ENCODE results near the gene MTMR2. TPM values are rescaled to one million over a fixed set of nuclear protein-coding genes. Genes with fewer than 3 reads are reported as not detected.

The MTMR2 gene
- total and polyA plus RNA-seq, 2 donors (not counting 3 experiments of a cell fraction or from before 2014, with no cell fraction given), result 19.5 to 49.5 TPM

- no peak for DNase-seq (ENCODE audit: low read depth, low spot score)
- TF ChIP-seq GATA2 (IDR thresholded peaks at IDR 0.05; ENCODE audit: insufficient read depth, insufficient read length, low read depth, low read length) (no peak), EZH2 (IDR thresholded peaks at IDR 0.05; ENCODE audit: borderline replicate concordance, low read depth, low read length, severe bottlenecking) (no peak), JUN (IDR thresholded peaks at IDR 0.05; ENCODE audit: borderline replicate concordance, insufficient read depth, insufficient read length, low read depth) (no peak), POLR2AphosphoS5 (IDR thresholded peaks at IDR 0.05; ENCODE audit: insufficient read depth, low read depth, low read length) (no peak), FOS (IDR thresholded peaks at IDR 0.05; ENCODE audit: borderline replicate concordance, insufficient read depth, low read length) (no peak), MAX (IDR thresholded peaks at IDR 0.05; ENCODE audit: insufficient read depth, insufficient read length) (no peak)
- Histone ChIP-seq H3K9ac (replicated peaks; ENCODE audit: extremely low read depth, insufficient read depth, low read length) (no peak overlapping the region), H3K4me1 (ENCODE audit: control insufficient read depth, extremely low read depth, insufficient read depth, low read length) (peaks cover 9% of the 10 kb centered on the region), H3K9me1 (replicated peaks; ENCODE audit: control insufficient read depth, extremely low read depth, insufficient read depth, low read length) (no peaks in the 10 kb centered on the region), H2AFZ (ENCODE audit: low read depth, low read length) (no peak overlapping the region), H3K4me2 (ENCODE audit: insufficient read depth, low read length) (no peak overlapping the region), H3K27me3 (ENCODE audit: control insufficient read depth in 2 of 2, insufficient read depth in 2 of 2, low read length in 2 of 2) (no peaks in the 10 kb centered on the region), H3K9me3 (replicated peaks; ENCODE audit: control insufficient read depth, insufficient read depth, low read length) (no peaks in the 10 kb centered on the region), H3K27ac (ENCODE audit: insufficient read depth, low read depth, low read length) (no peak overlapping the region), H4K20me1 (replicated peaks; ENCODE audit: control insufficient read depth, extremely low read depth, insufficient read depth, low read length) (no peaks in the 10 kb centered on the region), H3K4me3 (replicated peaks in 1 of 3; ENCODE audit: insufficient read depth in 1 of 3, low read depth in 1 of 3, low read length in 3 of 3) (no peak overlapping the region), H3K79me2 (ENCODE audit: control insufficient read depth, insufficient read depth, low read length) (no peaks in the 10 kb centered on the region), H3K36me3 (ENCODE audit: control insufficient read depth in 2 of 2, extremely low read depth in 1 of 2, insufficient read depth in 2 of 2, low read length in 2 of 2) (no peaks in the 10 kb centered on the region)
- no peak for FAIRE-seq
- dilution Hi-C loops (cut with MboI; ENCODE audit: extremely low pct_ligation_motif_present, low sequenced_read_pairs) (no loop called here), intact Hi-C loops (cut with micrococcal nuclease) (no loop called here)
- POLR2A ChIA-PET, result no interaction called here
- no TSS peak for BruUV-seq (replicated peaks)
- CTCF ChIA-PET, result interaction anchor here (1.0 to 4.4 kb wide), 3 partner anchors 136 to 422 kb away, joined by 3 to 25 read pairs (median 4); partner anchors contain the start of gene MAML2
These were observed 48.2 kb upstream of the MTMR2 start for GRCh38 chr11:95972060-95972459.

- H3K9me3 ChIP-seq (replicated peaks; ENCODE audit: control insufficient read depth, insufficient read depth, low read length), result no peaks in the 10 kb centered on the region
- H3K27me3 ChIP-seq (ENCODE audit: control insufficient read depth in 2 of 2, insufficient read depth in 2 of 2, low read length in 2 of 2), result no peaks in the 10 kb centered on the region
- no peaks in the 10 kb centered on the region for H3K4me1 ChIP-seq (ENCODE audit: control insufficient read depth, extremely low read depth, insufficient read depth, low read length)
- H3K36me3 ChIP-seq (ENCODE audit: control insufficient read depth in 2 of 2, extremely low read depth in 1 of 2, insufficient read depth in 2 of 2, low read length in 2 of 2), result no peaks in the 10 kb centered on the region
- H2AFZ ChIP-seq (ENCODE audit: low read depth, low read length), result no peak overlapping the region
- H4K20me1 ChIP-seq (replicated peaks; ENCODE audit: control insufficient read depth, extremely low read depth, insufficient read depth, low read length), result no peaks in the 10 kb centered on the region
- ChIA-PET CTCF (interaction anchor here (0.6 to 4.4 kb wide), 12 partner anchors 12 to 425 kb away, joined by 3 to 33 read pairs (median 4); partner anchors contain the start of gene MAML2), POLR2A (no interaction called here)
- no peak overlapping the region for H3K9ac ChIP-seq (replicated peaks; ENCODE audit: extremely low read depth, insufficient read depth, low read length)
- H3K27ac ChIP-seq (ENCODE audit: insufficient read depth, low read depth, low read length), result no peak overlapping the region
- FAIRE-seq, result no peak
- TF ChIP-seq MAX (IDR thresholded peaks at IDR 0.05; ENCODE audit: insufficient read depth, insufficient read length) (no peak), POLR2A (IDR thresholded peaks at IDR 0.05; ENCODE audit: low read depth, low read length) (no peak), MYC (IDR thresholded peaks at IDR 0.05; ENCODE audit: low read depth, low read length) (no peak), GATA2 (IDR thresholded peaks at IDR 0.05; ENCODE audit: insufficient read depth, insufficient read length, low read depth, low read length) (no peak), CTCF (IDR thresholded peaks at IDR 0.05; ENCODE audit: extremely low read depth in 1 of 2, insufficient read depth in 1 of 2, low read depth in 1 of 2, low read length in 2 of 2) (peak; percentile 16 to 23)
- intact Hi-C loops (cut with micrococcal nuclease), result loop anchor here (1.0 to 2.0 kb wide), 2 partner anchors 118 to 132 kb away; no protein-coding TSS in a partner anchor
- H3K4me2 ChIP-seq (ENCODE audit: insufficient read depth, low read length), result no peak overlapping the region
- dilution Hi-C loops (cut with MboI; ENCODE audit: extremely low pct_ligation_motif_present, low sequenced_read_pairs), result no loop called here
- no peak overlapping the region for H3K4me3 ChIP-seq (replicated peaks in 1 of 3; ENCODE audit: insufficient read depth in 1 of 3, low read depth in 1 of 3, low read length in 3 of 3)
- no peaks in the 10 kb centered on the region for H3K79me2 ChIP-seq (ENCODE audit: control insufficient read depth, insufficient read depth, low read length)
- H3K9me1 ChIP-seq (replicated peaks; ENCODE audit: control insufficient read depth, extremely low read depth, insufficient read depth, low read length), result no peaks in the 10 kb centered on the region
- BruUV-seq (replicated peaks), result no TSS peak
- peak; percentile 13 for DNase-seq (ENCODE audit: low read depth, low spot score)
These were observed 44.7 kb upstream of the MTMR2 start for GRCh38 chr11:95968585-95968984.

Measured in endothelial cell of umbilical vein (primary cell).